ENCODE data around the gene NADK. TPM values are rescaled to one million over a fixed set of nuclear protein-coding genes. Genes with fewer than 3 reads are reported as not detected.
"Not testable (repeated sequence)": the region's sequence is repeated elsewhere in the genome, so short reads cannot be mapped to it uniquely, and the experiment has no call there.

The NADK gene
- total RNA-seq, 2 experiments from 2014 or later, result 57.3 to 65.6 TPM

- CTCF ChIA-PET; H3K36me3 Mint-ChIP-seq (ENCODE audit: low read depth); H3K4me3 Mint-ChIP-seq: not testable (repeated sequence)
These were observed 35.7 kb downstream of the NADK start for GRCh38 chr1:1742529-1742928.

DNA sequence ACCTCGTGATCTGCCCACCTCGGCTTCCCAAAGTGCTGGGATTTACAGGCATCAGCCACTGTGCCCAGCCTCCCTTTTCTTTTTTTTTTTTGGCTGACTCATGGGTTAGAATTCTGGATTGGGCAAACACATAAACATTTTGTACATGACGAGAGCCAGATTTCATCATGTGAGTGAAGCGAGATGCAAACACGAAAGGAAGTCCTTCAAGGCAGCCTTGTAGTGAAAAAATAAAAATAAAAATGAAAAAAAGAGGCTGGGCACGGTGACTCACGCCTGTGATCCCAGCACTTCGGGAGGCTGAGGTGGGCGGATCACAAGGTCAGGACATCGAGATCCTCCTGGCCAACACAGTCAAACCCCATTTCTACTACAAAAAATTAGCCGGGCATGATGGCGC, 37.3 kb downstream of the NADK start:
- POLR2A ChIA-PET, result interaction anchor here (0.6 kb wide), 1 partner anchor 59 kb away, joined by 3 read pairs; no protein-coding TSS in a partner anchor
- H3K9me3 Mint-ChIP-seq; CTCF ChIA-PET; ATAC-seq; H3K27me3 Mint-ChIP-seq; intact Hi-C loops (cut with micrococcal nuclease); H3K4me3 Mint-ChIP-seq; H3K36me3 Mint-ChIP-seq (ENCODE audit: low read depth); DNase-seq; H3K27ac Mint-ChIP-seq; H3K4me1 Mint-ChIP-seq (ENCODE audit: low read depth): not testable (repeated sequence)

More at GRCh38 chr1:1742529-1742928, 35.7 kb downstream of the NADK start:
- DNase-seq; intact Hi-C loops (cut with micrococcal nuclease); H3K4me1 Mint-ChIP-seq (ENCODE audit: low read depth); H3K27me3 Mint-ChIP-seq; H3K27ac Mint-ChIP-seq; H3K9me3 Mint-ChIP-seq; POLR2A ChIA-PET; ATAC-seq: not testable (repeated sequence)

DNA sequence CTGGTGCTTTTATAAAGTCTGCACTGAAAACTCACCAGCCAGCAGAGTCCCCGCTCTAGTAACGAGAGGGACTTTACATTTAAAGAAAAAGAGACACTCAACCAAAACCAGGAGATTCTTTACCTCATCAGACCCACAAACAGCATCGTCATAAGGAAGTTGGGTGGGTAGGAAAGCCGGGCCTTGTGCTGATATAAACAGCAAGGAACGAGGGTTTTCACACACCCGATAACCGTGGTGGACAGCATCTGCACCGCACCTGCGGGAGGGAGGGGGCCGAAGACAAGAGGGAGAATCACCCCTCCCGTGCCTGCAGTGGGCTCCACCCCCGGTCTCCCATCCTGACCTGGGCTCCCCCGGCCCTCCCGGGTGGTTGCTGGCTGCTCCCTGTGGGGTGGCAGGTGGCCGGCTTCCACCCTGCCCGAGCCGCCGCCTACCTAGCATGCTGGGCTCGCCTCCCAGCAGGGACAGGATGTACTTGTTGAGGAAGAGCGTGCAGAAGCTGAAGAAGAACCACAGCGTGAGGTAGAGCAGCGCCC, 39.4 kb downstream of the NADK start:
- ATAC-seq, result peak; percentile 54
- H3K27ac Mint-ChIP-seq; H3K9me3 Mint-ChIP-seq; DNase-seq; H3K4me1 Mint-ChIP-seq (ENCODE audit: low read depth); intact Hi-C loops (cut with micrococcal nuclease); H3K4me3 Mint-ChIP-seq; H3K36me3 Mint-ChIP-seq (ENCODE audit: low read depth); CTCF ChIA-PET; H3K27me3 Mint-ChIP-seq; POLR2A ChIA-PET: not testable (repeated sequence)

DNA sequence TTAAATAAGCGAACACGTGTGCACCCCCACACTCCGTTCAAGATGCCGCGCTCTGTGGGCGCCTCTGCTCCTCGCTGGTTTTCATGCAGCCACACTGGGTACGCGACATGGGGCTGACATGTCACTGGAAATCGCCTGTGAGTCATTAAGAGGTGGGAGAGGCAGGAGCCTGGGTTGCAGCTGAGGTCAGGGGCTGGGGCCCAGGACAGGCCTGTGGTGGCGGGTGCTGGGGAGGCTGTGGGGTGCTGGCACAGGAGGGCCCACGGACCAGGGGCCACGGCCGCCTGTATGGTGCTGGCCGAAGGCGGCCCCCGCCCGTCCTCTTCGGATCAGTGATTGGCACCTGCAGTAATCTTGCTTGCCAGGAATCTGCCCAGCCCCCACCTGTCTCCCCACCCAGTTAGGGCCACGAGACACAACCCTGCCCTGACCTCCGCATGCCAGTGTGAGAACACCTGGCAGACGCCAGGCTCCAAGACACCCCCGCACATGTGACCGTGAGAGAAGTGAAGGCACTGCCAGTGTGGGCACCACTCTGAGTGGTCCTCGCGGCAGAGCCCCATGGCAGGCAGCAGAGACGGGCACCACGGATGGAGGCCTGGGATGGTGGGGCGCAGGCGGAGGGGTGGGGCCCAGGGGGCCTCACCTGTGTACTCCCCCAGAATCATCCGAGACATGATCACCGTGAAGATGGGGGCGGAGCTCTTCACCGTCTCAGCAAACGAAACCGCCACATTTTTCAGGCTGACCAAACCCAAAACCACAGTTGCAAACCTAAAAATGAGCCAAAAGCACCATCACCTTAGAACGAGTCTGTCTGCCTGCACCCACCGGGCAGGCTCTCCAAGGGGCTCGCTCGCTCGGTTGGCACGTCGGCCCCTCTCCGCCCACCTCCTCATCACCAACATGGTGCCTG, 40.3 kb downstream of the NADK start:
- H3K36me3 Mint-ChIP-seq (ENCODE audit: low read depth); POLR2A ChIA-PET; DNase-seq; H3K4me1 Mint-ChIP-seq (ENCODE audit: low read depth); CTCF ChIA-PET; H3K27me3 Mint-ChIP-seq; H3K27ac Mint-ChIP-seq; H3K9me3 Mint-ChIP-seq; H3K4me3 Mint-ChIP-seq; intact Hi-C loops (cut with micrococcal nuclease): not testable (repeated sequence)
- peak; percentile 36 for ATAC-seq

GRCh38 chr1:1732381-1732780, 45.9 kb downstream of the NADK start:
- no peak for ATAC-seq
- Mint-ChIP-seq H3K4me3 (no peak overlapping the region), H3K9me3 (no peaks in the 10 kb centered on the region), H3K36me3 (ENCODE audit: low read depth) (peaks cover 8% of the 10 kb centered on the region), H3K27me3 (no peaks in the 10 kb centered on the region), H3K27ac (peak overlapping the region; percentile 20), H3K4me1 (ENCODE audit: low read depth) (peaks cover 10% of the 10 kb centered on the region)
- ChIA-PET CTCF (no interaction called here), POLR2A (no interaction called here)
- intact Hi-C loops (cut with micrococcal nuclease), result no loop called here
- no peak for DNase-seq
- TF ChIP-seq, protein P1, sequence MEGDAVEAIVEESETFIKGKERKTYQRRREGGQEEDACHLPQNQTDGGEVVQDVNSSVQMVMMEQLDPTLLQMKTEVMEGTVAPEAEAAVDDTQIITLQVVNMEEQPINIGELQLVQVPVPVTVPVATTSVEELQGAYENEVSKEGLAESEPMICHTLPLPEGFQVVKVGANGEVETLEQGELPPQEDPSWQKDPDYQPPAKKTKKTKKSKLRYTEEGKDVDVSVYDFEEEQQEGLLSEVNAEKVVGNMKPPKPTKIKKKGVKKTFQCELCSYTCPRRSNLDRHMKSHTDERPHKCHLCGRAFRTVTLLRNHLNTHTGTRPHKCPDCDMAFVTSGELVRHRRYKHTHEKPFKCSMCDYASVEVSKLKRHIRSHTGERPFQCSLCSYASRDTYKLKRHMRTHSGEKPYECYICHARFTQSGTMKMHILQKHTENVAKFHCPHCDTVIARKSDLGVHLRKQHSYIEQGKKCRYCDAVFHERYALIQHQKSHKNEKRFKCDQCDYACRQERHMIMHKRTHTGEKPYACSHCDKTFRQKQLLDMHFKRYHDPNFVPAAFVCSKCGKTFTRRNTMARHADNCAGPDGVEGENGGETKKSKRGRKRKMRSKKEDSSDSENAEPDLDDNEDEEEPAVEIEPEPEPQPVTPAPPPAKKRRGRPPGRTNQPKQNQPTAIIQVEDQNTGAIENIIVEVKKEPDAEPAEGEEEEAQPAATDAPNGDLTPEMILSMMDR (IDR thresholded peaks at IDR 0.05), result no peak

GRCh38 chr1:1730870-1731269, 47.4 kb downstream of the NADK start:
- no peak overlapping the region for H3K27ac Mint-ChIP-seq
- H3K27me3 Mint-ChIP-seq, result no peaks in the 10 kb centered on the region
- H3K4me3 Mint-ChIP-seq, result no peak overlapping the region
- intact Hi-C loops (cut with micrococcal nuclease), result no loop called here
- H3K4me1 Mint-ChIP-seq (ENCODE audit: low read depth), result peaks cover 10% of the 10 kb centered on the region
- DNase-seq (no peak), ATAC-seq (no peak)
- ChIA-PET CTCF (no interaction called here), POLR2A (no interaction called here)
- TF ChIP-seq, protein P1 (IDR thresholded peaks at IDR 0.05), result no peak
- peaks cover 8% of the 10 kb centered on the region for H3K36me3 Mint-ChIP-seq (ENCODE audit: low read depth)
- no peaks in the 10 kb centered on the region for H3K9me3 Mint-ChIP-seq

DNA sequence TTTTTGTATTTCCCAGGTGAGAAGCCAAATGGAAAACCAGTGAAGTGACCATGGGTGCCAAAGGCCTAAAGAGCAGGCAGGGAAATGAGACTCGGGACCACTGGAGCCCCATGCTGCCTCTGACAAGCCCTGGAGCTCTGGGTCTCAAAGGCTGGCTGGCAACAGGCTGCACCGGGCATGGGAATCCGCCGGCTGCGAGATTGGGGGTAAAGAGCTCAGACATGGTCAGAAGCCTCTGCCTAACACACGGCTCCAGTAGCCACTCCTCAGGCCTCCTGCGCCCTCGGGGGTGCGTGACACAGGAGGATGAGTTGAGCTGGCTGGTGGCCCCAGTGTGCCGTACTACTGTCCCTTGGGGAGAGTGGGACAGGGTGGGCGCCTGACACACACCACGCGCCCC, 48.0 kb downstream of the NADK start:
- DNase-seq; H3K27me3 Mint-ChIP-seq; H3K27ac Mint-ChIP-seq; POLR2A ChIA-PET; H3K36me3 Mint-ChIP-seq (ENCODE audit: low read depth); H3K4me3 Mint-ChIP-seq; intact Hi-C loops (cut with micrococcal nuclease); ATAC-seq; H3K4me1 Mint-ChIP-seq (ENCODE audit: low read depth); H3K9me3 Mint-ChIP-seq: not testable (repeated sequence)
- CTCF ChIA-PET, result interaction anchor here (2.5 kb wide), 1 partner anchor 64 kb away, joined by 11 read pairs; no protein-coding TSS in a partner anchor

- H3K4me3 Mint-ChIP-seq; POLR2A ChIA-PET; H3K36me3 Mint-ChIP-seq (ENCODE audit: low read depth); DNase-seq; intact Hi-C loops (cut with micrococcal nuclease); H3K4me1 Mint-ChIP-seq (ENCODE audit: low read depth); ATAC-seq; H3K9me3 Mint-ChIP-seq; H3K27me3 Mint-ChIP-seq: not testable (repeated sequence)
- CTCF ChIA-PET, result interaction anchor here (2.5 kb wide), 1 partner anchor 64 kb away, joined by 11 read pairs; no protein-coding TSS in a partner anchor
- H3K27ac Mint-ChIP-seq, result peak overlapping the region; percentile 78
These were observed 49.0 kb downstream of the NADK start for GRCh38 chr1:1729116-1729816.

DNA sequence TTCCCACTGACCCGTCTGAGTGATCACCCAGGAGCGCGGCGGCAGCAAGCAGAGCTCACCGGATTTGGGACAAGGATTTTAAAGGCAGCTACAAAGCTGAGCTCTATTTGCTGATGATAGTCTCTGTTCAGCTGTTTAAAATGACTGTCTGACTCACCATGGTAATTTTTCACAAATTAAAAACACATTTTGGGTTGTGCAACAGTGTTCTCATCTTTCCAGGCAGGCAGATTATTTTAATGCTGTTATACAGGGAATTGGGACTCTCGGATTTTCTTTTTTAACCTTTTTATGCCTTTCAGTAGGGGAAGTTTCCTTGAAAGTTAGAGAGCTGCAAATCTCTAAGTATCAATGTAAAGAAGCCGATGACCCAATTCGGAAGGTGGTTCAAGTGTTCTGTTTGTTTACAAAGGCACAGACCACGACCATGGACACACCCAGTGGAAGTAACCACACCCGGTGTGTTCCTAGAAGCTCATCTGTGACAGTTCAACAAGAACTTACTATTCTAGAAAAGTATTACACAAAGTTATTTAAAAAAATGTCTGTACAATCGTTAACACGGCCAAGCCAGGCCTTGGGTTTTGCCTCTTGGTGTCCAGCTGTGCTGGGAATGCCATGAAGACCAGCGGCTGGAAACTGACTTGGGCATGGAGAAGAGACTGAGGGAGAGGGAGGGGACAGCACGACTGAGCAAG, 49.8 kb downstream of the NADK start:
- H3K27me3 Mint-ChIP-seq; POLR2A ChIA-PET; H3K4me3 Mint-ChIP-seq; ATAC-seq; H3K9me3 Mint-ChIP-seq; H3K36me3 Mint-ChIP-seq (ENCODE audit: low read depth); H3K4me1 Mint-ChIP-seq (ENCODE audit: low read depth); intact Hi-C loops (cut with micrococcal nuclease): not testable (repeated sequence)
- peak overlapping the region; percentile 76 for H3K27ac Mint-ChIP-seq
- CTCF ChIA-PET, result interaction anchor here (2.5 kb wide), 1 partner anchor 63 kb away, joined by 11 read pairs; no protein-coding TSS in a partner anchor
- DNase-seq, result peak; percentile 37

Data from activated CD8-positive, alpha-beta T cell treated with anti-CD3 and anti-CD28 coated beads for 36 hours (primary cell).